Ramos (cell line): ENCODE results near the gene RBM33.

Experiments used
- in situ Hi-C: fragments of 300-500 bp; cut with MboI; formaldehyde crosslinking; loops from one replicate; pipeline ENCODE4 v1.14.3; 2022; ENCODE audit warnings: low sequenced_read_pairs; ENCODE audit not compliant: unreplicated experiment

The RBM33 gene

GRCh38 chr7:155738652-155739537 is 94.4 kb downstream of the RBM33 start:
- in situ Hi-C loops, result no loop called here

DNA sequence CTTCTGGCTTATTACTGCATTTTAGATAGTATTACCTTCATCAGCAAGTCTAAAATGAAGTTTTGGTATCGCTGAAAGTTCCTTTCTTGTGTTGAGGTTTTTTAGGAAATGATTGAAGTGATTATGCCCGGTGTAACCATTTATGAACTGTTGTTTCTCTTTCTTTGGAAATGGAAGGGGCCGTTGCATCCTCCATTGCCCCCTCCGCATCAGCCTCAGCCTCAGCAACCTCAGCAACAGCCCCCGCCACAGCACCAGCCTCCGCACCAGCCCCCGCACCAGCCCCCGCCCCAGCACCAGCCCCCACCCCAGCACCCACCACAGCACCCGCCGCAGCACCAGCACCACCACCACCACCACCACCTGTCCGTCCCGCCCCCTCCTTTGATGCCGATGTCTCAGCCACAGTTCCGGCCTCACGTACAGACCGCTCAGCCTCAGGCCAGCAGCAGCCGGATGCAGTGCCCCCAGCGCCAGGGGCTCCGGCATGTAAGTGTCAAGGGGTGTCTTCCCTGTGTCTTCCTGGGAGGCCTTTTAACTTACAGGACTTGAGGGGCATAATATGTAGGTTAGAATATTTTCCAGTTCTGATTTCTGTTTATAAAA is 95.2 kb downstream of the RBM33 start:
- in situ Hi-C loops, result no loop called here

GRCh38 chr7:155741082-155741481 is 96.6 kb downstream of the RBM33 start:
- in situ Hi-C loops, result no loop called here

GRCh38 chr7:155741805-155742204 is 97.3 kb downstream of the RBM33 start:
- in situ Hi-C loops, result no loop called here

GRCh38 chr7:155743177-155743576 is 98.7 kb downstream of the RBM33 start:
- in situ Hi-C loops, result no loop called here

- in situ Hi-C loops, result no loop called here
Observed at GRCh38 chr7:155744971-155745683, 100.7 kb downstream of the RBM33 start.

DNA sequence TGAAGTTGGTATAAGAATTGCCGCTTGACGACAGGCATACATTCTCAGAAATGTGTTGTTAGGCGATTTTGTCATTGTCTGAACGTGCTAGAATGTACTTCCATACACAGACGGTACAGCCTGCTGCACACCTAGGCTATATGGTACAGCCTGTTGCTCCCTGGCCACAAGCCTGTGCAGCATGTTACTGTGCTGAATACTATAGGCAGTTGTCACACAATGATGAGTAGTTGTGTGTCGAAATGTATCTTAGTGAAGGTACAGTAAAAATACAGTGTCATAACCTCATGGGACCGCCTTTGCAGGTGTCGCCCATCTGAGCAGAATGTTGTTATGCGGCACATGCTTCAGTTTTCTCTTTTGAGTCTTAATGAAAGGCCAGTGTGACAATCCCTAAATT is 101.3 kb downstream of the RBM33 start:
- in situ Hi-C loops, result no loop called here

DNA sequence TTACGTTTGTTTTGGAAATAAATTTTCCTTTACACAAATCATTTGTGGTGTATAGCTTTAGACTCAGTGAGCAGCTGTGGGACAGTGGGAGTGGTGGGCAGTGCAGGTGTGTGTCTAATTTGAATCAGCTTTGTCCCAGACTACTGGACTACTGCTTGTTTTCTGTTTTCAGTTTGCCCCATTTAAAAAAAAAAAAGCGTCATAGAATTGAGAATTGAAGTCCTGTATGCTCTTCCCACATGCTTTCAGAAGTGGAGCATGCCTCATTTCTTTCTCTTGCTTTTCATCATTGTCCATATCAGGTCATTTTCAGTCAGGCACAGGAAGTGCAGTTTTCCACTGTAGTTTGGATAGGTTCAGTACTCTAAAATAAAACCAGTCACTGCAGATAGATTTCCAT is 101.7 kb downstream of the RBM33 start:
- in situ Hi-C loops, result no loop called here

DNA sequence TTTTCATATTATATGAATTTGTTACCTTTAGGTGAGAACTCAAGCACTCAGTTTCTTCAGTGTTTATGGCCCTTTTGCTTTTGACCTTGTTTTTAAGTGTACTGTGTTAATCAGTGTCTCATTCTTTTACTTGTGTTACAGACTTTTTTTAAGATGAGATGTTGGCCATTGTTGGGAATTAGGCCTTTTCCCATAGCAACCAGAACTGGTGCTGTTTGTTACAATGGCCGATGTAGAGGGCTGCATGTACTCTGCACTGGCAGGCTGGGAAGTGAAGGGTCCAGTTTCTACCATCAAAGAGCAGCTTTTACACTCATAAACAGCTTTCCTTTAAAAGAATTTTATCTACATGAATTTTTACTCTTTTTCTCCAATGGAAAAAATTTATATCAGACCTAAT is 102.7 kb downstream of the RBM33 start:
- in situ Hi-C loops, result no loop called here

GRCh38 chr7:155749578-155749977 is 105.1 kb downstream of the RBM33 start:
- in situ Hi-C loops, result no loop called here

DNA sequence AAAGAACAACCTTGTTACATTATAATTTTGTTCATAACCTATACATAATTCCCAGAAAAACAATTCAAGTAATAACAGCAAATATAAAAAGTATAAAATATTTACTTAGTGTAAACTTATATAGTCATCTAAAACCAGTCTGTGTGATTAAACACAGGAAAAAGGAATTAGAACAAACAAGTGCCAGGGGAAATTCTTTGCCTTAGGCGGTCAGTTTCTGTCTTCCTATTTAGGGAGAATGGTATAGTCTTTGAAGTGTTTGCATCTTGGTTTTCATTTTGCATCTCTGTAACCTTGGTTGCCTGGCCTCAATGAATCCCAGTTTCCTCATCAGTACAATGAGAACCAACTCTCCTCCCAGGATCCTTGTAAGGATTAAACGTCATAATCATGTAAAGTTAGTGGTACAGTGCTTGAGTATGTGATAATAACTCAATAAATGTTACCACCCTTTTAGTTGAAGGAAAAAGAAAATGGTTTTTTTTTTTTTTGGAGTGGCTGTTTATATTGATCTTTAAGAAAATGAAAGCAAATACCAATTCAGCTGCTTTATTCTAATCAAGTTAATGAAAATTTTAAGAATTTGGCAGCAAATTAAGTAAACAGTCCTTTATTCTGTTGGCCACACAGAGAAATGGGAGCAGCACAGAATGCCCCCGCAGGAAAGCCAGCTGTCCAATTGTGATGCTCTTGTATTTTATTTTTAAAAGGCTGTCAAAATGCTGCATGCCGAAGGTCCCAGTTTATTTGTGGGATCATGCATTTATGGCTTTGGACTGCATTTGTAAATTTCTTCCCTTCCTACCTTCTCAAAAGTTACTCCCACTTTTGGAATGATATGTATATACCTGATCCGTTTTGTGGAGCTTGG is 106.0 kb downstream of the RBM33 start:
- in situ Hi-C loops, result loop anchor here (10.0 kb wide), 1 partner anchor 826 kb away; no protein-coding TSS in a partner anchor

DNA sequence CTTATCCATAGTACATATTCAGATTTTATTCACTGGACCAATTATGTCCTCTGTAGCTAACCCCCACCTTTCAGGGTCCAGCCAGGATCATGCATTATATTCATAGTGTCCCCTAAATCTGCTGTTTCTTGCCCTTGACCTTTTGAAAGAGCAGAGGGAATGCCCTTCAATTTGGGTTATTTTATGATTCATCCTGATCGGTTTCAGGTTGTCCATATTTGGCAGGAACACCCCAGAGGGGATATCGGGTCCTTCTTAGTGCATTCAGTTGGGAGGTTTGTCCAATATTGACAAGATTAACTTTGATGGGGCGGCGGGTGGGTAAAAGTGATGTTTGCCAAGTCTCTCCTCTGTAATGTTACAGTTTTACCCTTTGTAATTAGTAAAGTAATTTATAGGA is 106.9 kb downstream of the RBM33 start:
- in situ Hi-C loops, result loop anchor here (10.0 kb wide), 1 partner anchor 827 kb away; no protein-coding TSS in a partner anchor

DNA sequence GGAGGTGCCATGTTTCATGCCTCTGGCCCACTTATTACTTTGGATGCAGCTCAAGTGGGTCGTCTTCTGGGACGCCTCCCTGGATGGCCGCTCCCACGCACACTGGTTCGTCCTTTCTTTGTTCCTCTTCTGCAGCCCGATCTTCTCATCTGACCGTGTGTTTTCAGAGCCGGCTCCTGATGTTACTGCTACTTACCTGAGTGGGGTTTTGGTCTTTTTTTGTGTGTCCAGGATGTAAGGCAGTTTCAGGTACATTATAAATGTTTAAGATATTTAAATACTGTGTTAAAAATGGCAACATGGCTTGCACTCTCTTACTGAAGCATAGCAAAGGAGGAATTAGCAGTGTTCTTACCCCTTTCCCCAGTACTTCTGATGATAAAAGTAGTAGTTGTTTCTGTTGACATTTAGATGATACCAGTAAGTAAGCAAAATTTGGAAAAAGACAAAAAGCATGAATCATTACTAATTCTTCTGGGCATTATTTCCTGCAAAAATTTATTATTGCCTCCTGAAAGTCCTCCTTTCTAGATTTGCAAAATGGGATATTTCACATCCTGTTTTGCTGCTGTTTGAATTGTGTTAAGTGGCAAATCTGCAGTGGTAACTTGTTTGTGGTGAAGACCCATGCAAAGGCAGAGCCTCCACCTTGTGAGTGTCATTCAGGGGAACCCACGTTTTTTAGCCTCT is 108.4 kb downstream of the RBM33 start:
- in situ Hi-C loops, result loop anchor here (10.0 kb wide), 1 partner anchor 828 kb away; no protein-coding TSS in a partner anchor

- in situ Hi-C loops, result loop anchor here (10.0 kb wide), 1 partner anchor 829 kb away; no protein-coding TSS in a partner anchor
Observed at GRCh38 chr7:155753446-155753965, 109.0 kb downstream of the RBM33 start.

DNA sequence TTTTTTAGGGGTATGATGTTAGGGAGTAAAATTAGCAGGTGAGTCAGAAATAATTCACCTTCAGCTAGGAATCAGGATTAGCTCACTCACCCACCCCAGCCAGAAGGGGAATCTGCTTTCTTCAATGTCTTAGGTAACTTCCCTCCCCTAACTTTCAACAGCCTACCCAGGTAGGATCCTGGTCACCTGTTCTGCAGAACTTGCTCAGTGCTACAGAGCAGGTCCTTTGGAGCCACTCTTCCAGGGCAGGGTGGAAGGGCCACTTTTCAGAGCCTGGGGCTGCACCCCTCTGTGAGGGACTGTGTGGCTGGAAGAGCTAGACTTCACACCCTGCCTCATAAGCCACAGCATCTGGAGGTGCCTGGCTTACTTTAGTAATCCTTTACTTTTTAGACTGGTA is 109.7 kb downstream of the RBM33 start:
- in situ Hi-C loops, result loop anchor here (10.0 kb wide), 1 partner anchor 829 kb away; no protein-coding TSS in a partner anchor

DNA sequence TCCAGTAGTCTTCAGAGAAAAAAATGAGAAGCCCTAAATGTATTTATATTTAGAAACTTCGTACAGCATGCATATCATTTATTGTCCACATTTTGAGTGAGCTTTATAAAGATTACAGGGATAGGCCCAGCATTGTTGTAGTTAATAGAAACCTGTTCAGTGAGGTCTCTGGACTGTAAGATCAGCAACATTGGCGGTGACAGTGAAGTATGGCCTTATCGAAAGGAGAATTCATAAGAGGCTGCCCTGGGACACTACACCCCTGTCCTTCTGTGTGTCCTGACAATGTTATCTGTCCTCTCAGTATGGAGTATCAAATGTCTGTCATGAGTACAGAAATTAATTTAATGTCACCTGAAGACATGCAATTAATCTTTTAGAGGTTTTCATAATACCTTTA is 110.6 kb downstream of the RBM33 start:
- in situ Hi-C loops, result loop anchor here (5.0 to 10.0 kb wide), 2 partner anchors 158 to 830 kb away; no protein-coding TSS in a partner anchor

DNA sequence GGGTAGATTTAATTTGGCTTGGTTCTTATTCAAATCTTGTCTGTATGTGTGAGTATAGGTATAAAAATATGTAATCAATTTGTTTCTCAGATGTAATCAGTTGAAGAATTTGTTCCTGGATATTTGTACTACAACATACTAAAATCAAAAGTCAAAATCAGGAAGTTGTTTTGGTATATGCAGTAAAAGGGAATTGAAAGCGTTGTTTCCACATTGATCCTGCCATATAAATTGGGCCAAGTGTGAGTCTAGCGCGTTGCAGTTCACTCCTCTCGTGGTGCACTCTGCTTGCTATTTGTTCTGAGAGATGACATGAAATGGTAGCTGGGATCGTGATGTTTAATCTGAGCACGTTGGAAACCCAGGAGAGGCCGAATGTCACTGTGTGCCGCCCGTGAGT is 111.9 kb downstream of the RBM33 start:
- in situ Hi-C loops, result loop anchor here (5.0 to 10.0 kb wide), 2 partner anchors 159 to 832 kb away; no protein-coding TSS in a partner anchor

GRCh38 chr7:155758348-155758747 is 113.9 kb downstream of the RBM33 start:
- in situ Hi-C loops, result loop anchor here (5.0 to 10.0 kb wide), 2 partner anchors 161 to 834 kb away; no protein-coding TSS in a partner anchor
